HG02678 (cell line): ENCODE measurements around the gene PIR.
A peak's percentile ranks its signal among the peaks of the same experiment; 100 is the strongest.

Source experiments
- ATAC-seq: cut with Tn5 transposase; IDR thresholded peaks from one replicate; pipeline ENCODE4 v1.9.1; 2021; ENCODE audit warnings: mild to moderate bottlenecking, moderate library complexity; ENCODE audit not compliant: unreplicated experiment

Gene PIR

GRCh38 chrX:15492469-15492868 is 664 bp downstream of the PIR start:
- no peak for ATAC-seq

DNA sequence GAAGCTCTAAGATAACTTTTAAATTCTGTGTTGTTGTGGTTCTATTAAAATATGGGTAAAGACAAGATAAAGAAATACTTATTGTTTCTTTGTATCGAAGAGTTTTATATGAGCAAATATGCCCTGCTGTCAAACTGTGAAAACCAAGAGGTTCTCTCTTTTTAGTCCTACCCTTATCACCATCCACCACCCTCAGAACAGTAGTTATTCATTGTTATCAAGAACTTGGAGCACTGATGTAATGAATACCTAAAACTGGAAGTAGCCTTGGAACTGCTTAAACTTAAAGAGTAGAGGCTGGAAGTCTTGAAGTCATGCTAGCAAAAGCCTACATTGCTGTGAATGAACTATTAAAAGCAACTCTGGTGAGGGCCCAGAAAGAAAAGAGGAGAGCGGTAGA is 9.2 kb downstream of the PIR start:
- ATAC-seq, result no peak

- ATAC-seq, result no peak
Observed at GRCh38 chrX:15475486-15475885, 17.6 kb downstream of the PIR start.

- ATAC-seq, result no peak
Observed at GRCh38 chrX:15475021-15475420, 18.1 kb downstream of the PIR start.

DNA sequence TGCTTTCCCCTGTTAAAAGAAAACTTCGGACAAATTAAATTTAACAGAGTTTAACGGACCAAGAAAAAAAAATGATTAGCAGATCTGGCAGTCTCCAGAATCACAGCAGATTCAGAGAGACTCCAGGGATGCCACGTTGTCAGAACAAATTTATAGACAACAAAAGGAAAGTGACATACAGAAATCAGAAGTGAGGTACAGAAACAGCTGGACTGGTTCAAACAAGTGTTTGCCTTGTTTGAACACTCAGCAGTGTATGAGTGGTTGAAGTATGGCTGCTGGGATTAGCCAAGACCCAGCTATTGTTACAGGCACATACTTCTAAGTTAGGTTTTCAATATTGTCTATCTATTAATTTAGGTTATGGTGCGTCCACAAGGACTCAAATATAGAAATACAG is 19.1 kb downstream of the PIR start:
- ATAC-seq, result no peak

- ATAC-seq, result no peak
Observed at GRCh38 chrX:15472531-15472930, 20.6 kb downstream of the PIR start.

DNA sequence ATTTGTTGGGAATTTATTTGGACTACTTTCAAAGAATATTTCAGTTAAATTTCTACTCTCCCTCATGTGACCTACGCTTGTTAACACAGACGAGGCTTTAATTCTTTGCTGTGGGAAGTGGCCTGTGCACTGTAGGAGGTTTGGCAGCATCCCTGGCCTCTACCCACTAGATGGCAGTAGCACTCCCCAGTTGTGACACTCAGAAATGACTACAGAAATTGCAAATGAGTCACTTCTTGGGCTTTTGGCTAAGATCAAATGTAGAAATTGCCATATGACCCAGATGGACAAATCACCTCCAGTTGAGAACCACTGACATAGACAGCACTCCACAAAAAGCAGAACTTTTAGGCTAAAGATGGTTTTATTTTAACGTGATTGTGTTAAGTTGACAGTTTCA is 22.1 kb downstream of the PIR start:
- peak; percentile 71 for ATAC-seq

- no peak for ATAC-seq
Observed at GRCh38 chrX:15469613-15470012, 23.5 kb downstream of the PIR start.

- no peak for ATAC-seq
Observed at GRCh38 chrX:15468036-15468435, 25.1 kb downstream of the PIR start.

DNA sequence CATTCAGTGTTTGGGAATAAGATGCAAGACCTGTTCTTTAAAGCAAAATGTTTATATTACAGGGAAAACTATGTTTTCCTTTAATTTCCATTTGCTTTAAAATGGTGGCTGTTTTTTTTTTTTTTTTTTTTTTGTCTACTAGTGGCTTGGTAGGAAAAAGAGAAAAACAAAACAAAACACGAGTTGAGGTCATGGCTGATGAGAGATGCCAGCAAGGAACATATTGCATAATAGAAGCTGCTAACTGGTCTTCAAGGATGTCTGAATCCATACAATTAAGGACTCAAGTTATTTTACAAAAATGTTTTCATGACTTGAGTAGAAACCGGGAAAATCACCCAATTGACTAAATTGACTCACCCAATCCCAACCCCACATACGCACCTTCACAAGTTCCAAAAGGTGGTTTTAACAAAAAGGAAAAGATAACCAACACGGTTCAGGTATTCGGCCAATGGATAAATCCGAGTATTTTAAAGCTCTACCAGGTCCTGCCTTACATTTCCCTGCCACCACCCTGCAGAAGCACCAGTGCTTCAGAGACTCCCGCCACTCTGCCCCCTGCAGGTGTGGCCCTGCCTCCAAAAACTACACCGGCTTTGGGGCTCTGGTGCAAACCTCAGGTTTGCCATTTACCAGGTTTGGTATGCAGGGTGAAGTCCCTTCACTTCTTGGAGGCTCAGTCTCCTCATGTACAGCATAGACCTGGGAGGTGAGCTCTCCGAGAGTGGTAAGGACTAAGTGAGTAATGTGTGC is 27.1 kb downstream of the PIR start:
- no peak for ATAC-seq

DNA sequence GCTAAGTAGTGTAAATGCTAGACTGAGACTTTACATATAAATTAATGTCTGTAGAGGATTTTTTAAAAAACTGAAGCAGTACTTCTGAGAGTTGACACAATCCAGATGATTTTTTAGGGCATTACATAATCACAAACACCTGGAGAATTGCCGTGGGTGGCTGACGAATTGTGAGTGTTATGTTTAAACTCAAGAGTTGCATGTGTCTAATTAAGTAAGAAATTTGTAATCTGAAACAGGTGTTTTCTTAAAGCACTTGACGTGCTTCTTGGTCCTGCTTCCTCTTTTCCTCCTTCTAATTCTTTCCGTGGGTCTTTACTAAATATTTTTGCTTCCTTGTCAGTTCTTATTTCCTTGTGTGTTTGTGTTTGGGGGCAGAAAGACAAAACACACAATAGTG is 27.8 kb downstream of the PIR start:
- peak; percentile 88 for ATAC-seq

GRCh38 chrX:15464704-15465103 is 28.4 kb downstream of the PIR start:
- no peak for ATAC-seq

DNA sequence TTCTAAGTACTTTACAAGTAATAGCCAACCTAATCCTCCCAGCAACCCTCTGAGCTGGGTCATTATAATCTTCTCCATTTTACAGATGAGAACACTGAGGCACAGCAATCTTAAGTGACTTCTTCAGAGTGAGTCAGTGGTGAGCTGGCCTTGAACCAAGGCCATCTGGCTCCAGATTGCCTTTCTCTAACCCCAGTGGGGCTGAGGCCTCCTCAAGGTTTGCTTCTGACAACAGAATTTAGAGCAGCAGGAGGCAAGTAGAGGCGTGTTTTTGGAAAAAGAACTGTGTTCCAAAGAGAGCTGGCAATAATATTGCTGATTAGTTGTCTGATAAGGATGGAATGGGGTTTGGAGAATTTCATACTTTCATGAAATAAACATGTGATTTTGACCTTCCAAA is 41.2 kb downstream of the PIR start:
- ATAC-seq, result no peak

DNA sequence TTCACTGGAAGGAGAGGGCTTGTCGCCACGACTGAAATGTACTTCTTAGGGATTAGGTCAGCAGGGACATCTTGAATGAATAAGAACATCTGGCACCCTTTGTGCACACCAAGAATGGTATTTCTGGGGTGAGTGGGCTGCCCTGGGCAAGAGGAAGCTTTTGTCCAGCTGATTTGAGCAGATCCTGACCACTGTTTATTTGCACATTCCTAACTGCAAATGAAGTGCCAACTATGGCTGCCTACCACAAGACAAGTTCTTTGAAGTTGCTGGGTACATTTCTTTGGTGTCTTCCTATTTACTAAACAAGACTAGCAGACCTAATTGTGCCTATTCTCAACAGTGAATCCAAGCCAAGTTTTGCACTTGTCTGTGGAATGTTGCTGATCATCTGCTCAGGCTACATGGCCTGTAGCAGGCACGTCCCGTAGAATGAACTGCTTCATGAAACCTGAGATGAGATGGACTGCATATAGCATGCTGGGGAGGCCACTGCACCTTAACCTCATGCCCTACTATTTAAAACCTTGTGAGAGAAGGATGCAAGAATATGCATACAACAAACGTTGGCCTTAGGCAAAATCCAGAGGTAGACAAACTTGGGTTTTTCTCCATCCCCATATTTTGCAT is 45.0 kb downstream of the PIR start:
- ATAC-seq, result no peak

GRCh38 chrX:15441464-15441863 is 51.7 kb downstream of the PIR start:
- ATAC-seq, result no peak

GRCh38 chrX:15438332-15438731 is 54.8 kb downstream of the PIR start:
- peak; percentile 73 for ATAC-seq

GRCh38 chrX:15437724-15438123 is 55.4 kb downstream of the PIR start:
- ATAC-seq, result no peak

- ATAC-seq, result no peak
Observed at GRCh38 chrX:15435836-15436619, 57.1 kb downstream of the PIR start.

GRCh38 chrX:15434205-15434604 is 58.9 kb downstream of the PIR start:
- ATAC-seq, result no peak

- ATAC-seq, result no peak
Observed at GRCh38 chrX:15430584-15430983, 62.5 kb downstream of the PIR start.

- ATAC-seq, result no peak
Observed at GRCh38 chrX:15430076-15430475, 63.1 kb downstream of the PIR start.

DNA sequence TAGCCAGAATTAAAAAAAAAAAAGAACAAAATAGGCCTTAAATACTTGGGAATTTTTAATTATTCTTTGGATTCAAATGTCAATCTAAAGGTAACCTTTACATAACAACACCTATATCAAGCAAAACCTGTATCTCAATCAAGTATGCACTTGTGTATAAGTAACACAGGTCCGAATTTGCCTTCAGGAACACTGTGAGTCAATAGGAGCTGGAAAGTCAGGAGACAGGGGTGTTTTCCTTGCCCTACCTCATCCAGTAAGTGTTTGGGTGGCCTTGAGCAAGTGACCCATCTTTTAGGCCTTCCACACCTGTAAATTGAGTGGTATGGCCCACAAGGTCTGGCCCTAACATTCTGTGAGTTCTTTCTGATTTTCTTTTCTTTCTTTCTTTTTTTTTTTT is 68.1 kb downstream of the PIR start:
- ATAC-seq, result no peak
